ENCODE results near the gene NBAS. TPM values are rescaled to one million over a fixed set of nuclear protein-coding genes. Genes with fewer than 3 reads are reported as not detected.

The NBAS gene
- total RNA-seq, 1 experiment from 2014 or later = 44.2 TPM

DNA sequence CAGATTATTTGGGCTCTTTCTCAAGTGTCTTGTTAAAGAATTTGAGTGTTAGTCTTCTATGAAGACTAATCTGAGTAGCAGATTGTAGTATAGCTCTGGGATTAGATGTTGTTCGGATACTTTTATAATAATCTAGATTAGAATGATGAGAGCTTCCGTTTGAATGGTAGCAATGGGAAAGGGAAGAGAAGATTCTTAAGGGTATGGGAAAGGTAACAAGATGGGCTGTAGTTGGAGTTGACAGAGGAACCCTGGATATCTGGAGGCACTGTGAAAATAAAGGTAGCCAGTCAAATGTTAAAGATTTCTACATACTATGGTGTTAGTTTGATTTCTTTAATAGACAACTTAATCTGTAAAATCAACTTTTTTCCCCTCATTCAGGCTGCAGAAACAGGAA lies 35.2 kb upstream of the NBAS start:
- H3K36me3 ChIP-seq = peaks cover 66% of the 10 kb centered on the region
- H3K27ac ChIP-seq = no peak overlapping the region
- no peaks in the 10 kb centered on the region for H3K27me3 ChIP-seq
- DNase-seq = no peak
- H3K4me1 ChIP-seq = no peaks in the 10 kb centered on the region; the same call in 1 of the 2 replicates
- H3K4me3 ChIP-seq = no peak overlapping the region
- H3K9me3 ChIP-seq (replicated peaks) = no peaks in the 10 kb centered on the region

DNA sequence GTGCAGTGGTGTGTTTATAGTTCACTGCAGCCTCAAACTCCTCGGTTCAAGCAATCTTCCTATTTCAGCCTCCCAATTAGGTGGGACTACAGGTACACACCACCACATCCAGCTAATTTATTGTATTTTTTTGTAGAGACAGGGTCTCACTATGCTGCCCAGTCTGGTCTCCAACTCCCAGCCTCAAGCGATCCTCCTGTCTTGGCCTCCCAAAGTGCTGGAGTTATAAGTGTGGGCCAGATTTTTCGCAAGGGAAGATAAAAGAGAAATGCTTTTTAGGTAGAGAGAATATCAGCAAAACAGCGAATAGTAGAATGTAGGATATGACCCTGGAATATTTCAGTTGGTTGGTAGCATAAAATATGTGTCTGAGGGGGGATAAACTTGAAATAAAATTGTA lies 34.8 kb upstream of the NBAS start:
- no peak overlapping the region for H3K4me3 ChIP-seq
- H3K27ac ChIP-seq = no peak overlapping the region
- no peak for DNase-seq
- no peaks in the 10 kb centered on the region for H3K9me3 ChIP-seq (replicated peaks)
- H3K4me1 ChIP-seq = no peaks in the 10 kb centered on the region; the same call in 1 of the 2 replicates
- H3K36me3 ChIP-seq = peaks cover 62% of the 10 kb centered on the region
- no peaks in the 10 kb centered on the region for H3K27me3 ChIP-seq

DNA sequence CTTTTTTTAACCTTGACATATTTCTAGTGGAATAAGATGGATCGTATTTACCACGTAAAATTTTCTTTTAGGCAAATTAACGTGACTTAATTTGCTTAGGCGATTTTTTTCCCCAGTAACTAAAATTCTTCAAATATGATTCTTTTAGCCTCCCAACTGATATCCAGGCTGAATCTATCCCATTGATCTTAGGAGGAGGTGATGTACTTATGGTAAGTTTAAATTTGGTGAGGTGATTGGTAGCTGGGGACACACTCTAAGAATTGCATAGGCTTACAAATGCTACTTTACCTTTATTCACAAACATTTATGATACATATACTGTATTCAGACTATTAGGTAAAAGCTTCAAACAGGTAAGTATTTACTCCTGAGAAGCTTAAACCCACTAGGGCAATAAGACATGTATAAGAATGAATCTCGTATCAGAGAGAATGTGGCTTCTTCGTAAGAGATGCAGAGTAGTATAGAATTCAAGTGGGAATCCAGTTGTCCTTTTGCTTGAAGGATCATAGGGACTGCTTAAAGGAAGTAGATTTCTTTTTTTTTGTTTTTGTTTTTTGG lies 34.3 kb upstream of the NBAS start:
- H3K36me3 ChIP-seq = peaks cover 59% of the 10 kb centered on the region
- H3K4me3 ChIP-seq = no peak overlapping the region
- no peak for DNase-seq
- no peaks in the 10 kb centered on the region; the same call in 1 of the 2 replicates for H3K4me1 ChIP-seq
- no peak overlapping the region for H3K27ac ChIP-seq
- H3K9me3 ChIP-seq (replicated peaks) = no peaks in the 10 kb centered on the region
- H3K27me3 ChIP-seq = no peaks in the 10 kb centered on the region

DNA sequence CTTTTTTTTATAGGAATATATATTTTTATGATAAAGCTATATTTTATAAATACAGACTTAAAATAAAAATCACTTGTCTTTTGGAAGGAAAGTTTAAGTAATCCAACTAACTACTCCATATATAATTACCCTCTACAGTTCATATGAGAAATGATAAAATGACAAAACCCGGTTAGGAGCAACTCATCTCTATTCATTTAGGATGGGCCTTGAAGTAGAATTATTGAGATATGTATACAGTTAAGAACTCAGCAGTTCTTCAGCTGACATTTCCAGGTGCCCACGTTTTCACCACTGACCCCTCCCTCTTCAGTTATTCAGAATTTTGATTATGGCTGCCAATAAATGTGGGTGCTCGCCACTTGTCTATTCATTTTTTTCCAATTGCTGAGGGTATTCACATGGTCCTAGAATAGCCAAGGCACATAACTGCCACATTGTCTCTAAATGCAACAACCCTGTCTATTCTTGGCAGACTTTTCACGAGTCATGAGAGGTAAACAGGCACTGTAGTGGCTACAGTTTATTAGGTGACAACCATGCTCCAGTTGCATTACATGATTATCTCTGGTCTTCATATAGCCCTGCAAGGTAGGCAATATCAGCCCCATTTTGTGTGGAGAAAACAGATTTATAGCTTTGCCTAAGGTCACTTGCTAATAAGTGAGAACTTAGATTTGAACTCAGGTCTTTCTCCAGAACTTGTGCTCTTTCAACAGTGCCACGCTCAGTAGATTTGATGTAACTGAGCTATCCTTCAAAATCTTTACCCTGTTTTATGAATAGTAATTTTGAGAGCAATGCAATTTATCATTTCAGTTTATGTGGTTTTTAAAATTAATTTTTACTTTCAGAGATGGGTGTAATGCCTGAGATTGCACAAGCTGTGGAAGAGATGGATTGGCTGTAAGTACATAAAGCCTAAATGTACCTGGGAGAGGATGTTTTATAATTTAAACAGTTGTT lies 33.4 kb upstream of the NBAS start:
- no peak for DNase-seq
- H3K4me3 ChIP-seq = no peak overlapping the region
- peaks cover 51% of the 10 kb centered on the region for H3K36me3 ChIP-seq

DNA sequence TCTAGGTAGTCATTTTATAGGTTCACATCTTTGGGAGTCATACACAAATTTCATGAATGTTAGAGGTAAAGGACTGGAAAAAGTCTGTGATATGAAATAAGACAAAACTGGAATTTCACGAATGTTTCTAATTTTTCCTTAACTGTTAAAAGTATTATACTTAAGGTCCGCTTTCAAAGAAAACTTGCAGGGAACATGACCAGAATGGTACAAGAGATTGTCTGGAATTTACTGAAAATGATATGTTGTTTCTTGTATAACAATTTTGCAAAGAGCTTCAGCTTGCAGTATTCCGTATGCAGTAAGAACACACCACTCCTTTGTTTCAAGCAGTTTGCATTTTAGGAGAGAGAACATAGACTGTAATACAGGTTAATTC lies 32.2 kb upstream of the NBAS start:
- no peak overlapping the region for H3K4me3 ChIP-seq
- no peak for DNase-seq
- H3K9me3 ChIP-seq (replicated peaks) = no peaks in the 10 kb centered on the region
- H3K27ac ChIP-seq = no peak overlapping the region
- peaks cover 39% of the 10 kb centered on the region for H3K36me3 ChIP-seq
- no peaks in the 10 kb centered on the region for H3K27me3 ChIP-seq
- H3K4me1 ChIP-seq = no peaks in the 10 kb centered on the region; the same call in 1 of the 2 replicates

More for the DNA sequence above, 33.4 kb upstream of the NBAS start:
- H3K27ac ChIP-seq = no peak overlapping the region
- H3K4me1 ChIP-seq = no peaks in the 10 kb centered on the region; the same call in 1 of the 2 replicates
- no peaks in the 10 kb centered on the region for H3K27me3 ChIP-seq
- H3K9me3 ChIP-seq (replicated peaks) = no peaks in the 10 kb centered on the region

DNA sequence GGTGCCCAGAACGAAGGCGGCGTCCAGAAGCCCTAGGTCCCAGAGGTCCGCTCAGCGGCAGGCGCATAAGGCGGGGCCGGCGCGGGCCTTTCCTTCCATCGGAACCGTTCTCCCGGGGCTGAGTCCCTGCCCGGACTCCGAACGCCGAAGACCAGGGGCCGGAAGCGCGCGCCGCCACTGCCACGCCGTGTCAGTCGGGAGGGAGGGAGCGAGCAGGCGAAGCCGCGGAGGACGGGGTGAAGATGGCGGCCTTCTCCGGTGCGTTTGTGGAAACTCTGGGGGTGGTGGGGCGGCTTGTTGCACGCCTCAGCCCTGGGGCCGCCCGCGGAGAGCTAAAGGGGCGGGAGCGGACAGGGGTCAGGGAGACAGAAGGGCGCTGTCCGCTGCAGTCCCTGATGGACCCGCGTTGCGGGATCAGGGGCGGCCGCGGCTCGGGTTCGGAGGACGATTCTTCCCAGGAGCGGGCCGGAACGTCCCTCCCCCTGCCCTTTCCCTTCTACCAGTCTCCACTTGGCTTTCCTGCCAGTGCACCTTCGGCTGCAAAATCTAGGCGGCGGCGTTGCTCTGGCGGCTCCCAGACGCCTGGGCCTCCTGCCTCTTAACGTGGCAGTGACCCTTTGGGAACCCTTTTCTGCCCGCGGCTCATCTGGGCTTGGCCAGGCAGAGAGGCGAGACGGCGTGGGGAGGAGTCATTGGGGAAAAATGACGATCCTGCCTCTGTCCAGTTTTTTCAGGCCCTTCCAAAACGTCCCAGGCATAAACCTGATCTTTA lies 30.7 kb upstream of the NBAS start, which contains the start of gene DDX1:
DDX1 (plus strand) TSS at position 177 of the 772 bp plus-strand sequence; CDS start at position 243, 66 bp downstream.
- Histone ChIP-seq H3K27me3 (no peaks in the 10 kb centered on the region), H3K27ac (peak within 1 kb of the TSS; percentile 87), H3K9me3 (replicated peaks) (no peaks in the 10 kb centered on the region), H3K36me3 (peaks cover 26% of the 10 kb centered on the region), H3K4me1 (no peaks in the 10 kb centered on the region; the same call in 1 of the 2 replicates), H3K4me3 (peak within 1 kb of the TSS; percentile 95)
- DNase-seq = peak; percentile 87 to 91

DNA sequence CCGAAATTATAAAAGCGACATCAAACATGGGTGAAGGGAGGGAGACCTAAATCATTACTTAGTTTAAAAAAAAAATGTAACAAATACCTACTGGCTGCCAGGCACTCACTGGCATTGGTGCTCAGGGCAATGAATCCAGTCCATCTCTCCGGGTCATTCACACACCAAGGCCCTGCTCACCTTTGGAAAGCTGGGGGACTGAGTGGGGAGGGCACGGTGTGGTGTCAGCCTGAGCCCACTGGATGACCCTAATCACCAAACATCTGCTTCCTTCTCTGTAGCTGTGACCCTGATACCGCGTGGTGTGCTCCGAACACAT lies 30.2 kb upstream of the NBAS start:
- Histone ChIP-seq H3K27ac (peak overlapping the region; percentile 87), H3K4me1 (no peaks in the 10 kb centered on the region; the same call in 1 of the 2 replicates)
- DNase-seq = no peak

DNA sequence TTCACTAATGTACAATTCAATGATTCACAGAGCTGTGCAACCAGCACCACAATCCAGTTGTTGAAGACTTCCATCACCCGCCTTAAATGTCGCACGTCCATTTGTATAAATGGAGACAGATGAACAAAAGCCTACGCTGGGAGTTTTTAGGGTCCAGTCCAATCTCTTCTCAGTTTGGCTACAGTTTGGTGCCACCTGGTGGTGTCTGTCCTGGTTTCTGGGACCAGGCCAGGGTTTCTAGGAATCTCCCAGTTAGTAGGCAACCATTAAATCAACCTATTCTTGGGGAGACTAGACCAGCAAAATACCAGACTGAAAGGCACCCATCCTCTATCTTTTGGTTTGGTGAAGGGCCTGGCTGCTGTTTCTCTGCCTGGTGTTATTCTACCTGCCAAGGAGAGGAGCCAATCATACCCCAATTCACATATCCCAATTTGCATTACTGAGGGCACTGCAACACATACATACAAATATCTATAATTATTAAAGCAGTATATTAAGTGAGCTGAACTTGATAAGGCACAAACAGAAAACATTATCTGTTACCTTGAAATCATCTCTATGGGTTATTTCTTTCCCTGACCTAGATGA lies 27.3 kb upstream of the NBAS start:
- peak; percentile 68 to 88 for DNase-seq
- H3K4me1 ChIP-seq = no peaks in the 10 kb centered on the region; the same call in 1 of the 2 replicates
- no peak overlapping the region for H3K4me3 ChIP-seq
- H3K27me3 ChIP-seq = no peaks in the 10 kb centered on the region
- H3K9me3 ChIP-seq (replicated peaks) = peaks cover 7% of the 10 kb centered on the region; the same call in 1 of the 2 replicates
- H3K27ac ChIP-seq = no peak overlapping the region
- no peaks in the 10 kb centered on the region for H3K36me3 ChIP-seq

More for the DNA sequence above, 30.2 kb upstream of the NBAS start:
- H3K36me3 ChIP-seq = peaks cover 21% of the 10 kb centered on the region
- peak overlapping the region; percentile 95 for H3K4me3 ChIP-seq
- H3K27me3 ChIP-seq = no peaks in the 10 kb centered on the region
- no peaks in the 10 kb centered on the region for H3K9me3 ChIP-seq (replicated peaks)

DNA sequence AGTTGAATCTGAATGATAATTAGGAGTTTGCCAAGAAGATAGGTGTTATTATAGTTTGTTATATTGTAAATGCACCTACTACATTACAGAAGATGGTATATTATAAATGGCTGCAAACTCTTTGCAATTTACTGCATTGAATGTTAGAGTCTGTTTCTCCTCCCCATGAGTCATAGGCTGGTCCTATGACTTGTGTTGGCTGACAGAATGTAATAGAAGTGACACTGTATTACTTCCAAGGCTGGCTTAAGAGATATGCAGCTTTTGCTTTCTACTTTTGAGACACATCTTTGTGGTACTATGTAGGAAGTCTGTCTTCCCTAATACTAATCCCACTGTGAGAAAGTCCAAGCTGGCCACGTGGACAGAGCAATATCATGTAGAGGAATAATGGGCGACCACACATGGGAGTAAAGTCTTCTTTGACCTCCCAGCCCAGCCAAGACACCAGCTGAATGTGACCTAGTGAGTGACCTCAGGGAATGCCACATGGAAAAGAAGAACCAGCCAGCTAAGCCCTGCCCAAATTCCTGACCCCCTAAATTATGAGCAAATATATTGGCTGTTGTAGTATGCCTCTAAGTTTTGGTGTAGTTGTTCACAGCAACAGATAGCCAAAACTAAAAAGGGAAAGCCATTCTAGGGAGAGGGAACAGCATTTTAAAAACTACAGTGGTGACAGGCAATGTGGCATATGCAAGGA lies 23.8 kb upstream of the NBAS start:
- H3K4me1 ChIP-seq = no peaks in the 10 kb centered on the region
- DNase-seq = no peak
- H3K36me3 ChIP-seq = no peaks in the 10 kb centered on the region
- H3K27me3 ChIP-seq = no peaks in the 10 kb centered on the region
- peaks cover 7% of the 10 kb centered on the region; the same call in 1 of the 2 replicates for H3K9me3 ChIP-seq (replicated peaks)
- H3K4me3 ChIP-seq = no peak overlapping the region
- H3K27ac ChIP-seq = no peak overlapping the region

DNA sequence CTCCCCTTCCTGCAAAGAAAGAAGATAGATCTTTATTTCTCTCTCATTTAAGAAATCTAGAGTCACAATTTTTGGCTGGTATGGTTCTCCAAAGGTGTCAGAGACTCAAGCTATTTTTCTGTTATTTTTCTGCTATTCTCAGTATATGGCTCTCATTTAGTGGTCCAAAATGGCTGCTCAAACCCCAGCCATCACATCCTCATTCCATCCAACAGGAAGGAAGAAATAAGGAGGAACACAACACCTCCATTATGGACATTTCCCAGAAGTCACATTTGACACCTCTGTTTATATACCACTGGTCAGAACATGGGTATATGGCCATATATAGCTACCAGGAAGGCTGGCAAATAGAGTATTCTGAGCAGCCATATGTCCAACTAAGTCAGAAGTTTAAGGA lies 23.2 kb upstream of the NBAS start:
- Histone ChIP-seq H3K4me1 (no peaks in the 10 kb centered on the region), H3K27ac (no peak overlapping the region), H3K27me3 (no peaks in the 10 kb centered on the region), H3K36me3 (no peaks in the 10 kb centered on the region), H3K9me3 (replicated peaks) (peaks cover 7% of the 10 kb centered on the region; the same call in 1 of the 2 replicates), H3K4me3 (no peak overlapping the region)
- DNase-seq = no peak

DNA sequence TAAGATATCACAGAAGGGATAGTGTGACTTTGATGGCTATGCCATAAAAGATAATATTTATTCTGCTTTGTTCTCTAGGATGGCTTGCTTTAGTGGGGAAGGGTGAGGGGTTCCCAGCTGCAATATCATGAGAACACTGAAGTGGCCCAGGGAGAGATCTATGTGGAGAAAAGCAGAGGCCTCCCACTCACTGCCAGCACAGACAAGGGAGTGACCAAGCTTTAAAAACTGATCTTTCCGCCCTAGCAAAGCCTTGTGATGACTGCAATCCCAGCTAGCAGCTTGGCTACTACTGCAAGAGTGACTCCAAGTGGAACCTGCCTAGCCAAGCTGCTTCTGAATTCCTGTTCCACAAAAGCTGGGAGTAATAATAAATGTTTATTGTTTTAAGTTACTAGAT lies 22.7 kb upstream of the NBAS start:
- no peak overlapping the region for H3K4me3 ChIP-seq
- no peaks in the 10 kb centered on the region for H3K36me3 ChIP-seq
- no peak overlapping the region for H3K27ac ChIP-seq
- no peaks in the 10 kb centered on the region for H3K4me1 ChIP-seq
- peaks cover 7% of the 10 kb centered on the region; the same call in 1 of the 2 replicates for H3K9me3 ChIP-seq (replicated peaks)
- DNase-seq = no peak
- H3K27me3 ChIP-seq = no peaks in the 10 kb centered on the region

DNA sequence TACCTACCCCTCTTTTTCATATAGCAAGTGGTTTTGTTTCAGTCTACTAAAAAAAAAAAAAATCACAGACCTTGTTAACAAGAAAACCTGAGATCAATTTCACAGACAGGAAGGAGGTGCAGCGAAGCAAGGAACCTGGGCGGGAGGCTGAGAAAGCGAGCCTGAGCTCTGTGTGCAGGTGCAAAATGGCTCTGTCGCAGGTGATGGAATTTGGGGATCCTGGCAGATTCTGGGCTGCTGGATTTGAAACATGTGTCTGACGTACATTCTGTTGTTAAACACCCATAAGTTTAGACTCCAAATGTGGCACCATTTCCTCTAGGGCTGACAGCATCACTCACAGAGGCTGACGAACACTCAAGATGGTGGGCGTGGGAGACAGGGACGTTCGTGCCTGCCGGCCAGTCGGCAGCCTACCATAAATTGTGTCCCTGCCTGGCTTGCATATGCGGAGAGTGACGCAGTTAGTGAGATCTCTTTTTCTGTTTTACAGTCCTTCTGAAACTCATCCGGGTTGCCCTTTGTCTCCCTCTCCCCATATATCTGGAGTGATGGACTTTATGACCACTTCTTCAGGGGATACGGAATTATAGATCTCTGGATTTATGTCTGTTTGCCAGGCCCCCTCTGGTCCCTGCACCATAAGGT lies 21.7 kb upstream of the NBAS start:
- no peak overlapping the region for H3K4me3 ChIP-seq
- no peak overlapping the region for H3K27ac ChIP-seq

DNA sequence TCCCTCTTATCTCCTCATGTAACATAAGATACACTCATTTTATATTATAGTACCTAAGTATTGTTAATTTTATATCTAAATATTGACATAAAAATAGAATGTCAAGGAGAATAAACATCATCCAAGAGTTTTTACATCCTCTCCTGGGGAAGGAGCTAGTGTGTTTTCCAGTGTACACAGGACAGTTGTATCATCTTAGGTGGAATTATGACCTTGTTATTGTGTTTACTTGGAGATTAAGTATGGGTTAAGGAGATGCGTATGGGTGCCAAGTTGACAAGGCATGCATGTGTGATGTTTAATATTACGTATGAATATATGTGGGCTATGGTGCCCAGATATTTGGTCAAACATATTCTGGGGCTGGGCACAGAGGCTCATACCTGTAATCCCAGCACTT lies 19.3 kb upstream of the NBAS start:
- peaks cover 5% of the 10 kb centered on the region; the same call in 1 of the 2 replicates for H3K9me3 ChIP-seq (replicated peaks)
- no peak for DNase-seq
- H3K36me3 ChIP-seq = no peaks in the 10 kb centered on the region
- no peak overlapping the region for H3K27ac ChIP-seq
- H3K4me1 ChIP-seq = no peaks in the 10 kb centered on the region
- no peaks in the 10 kb centered on the region for H3K27me3 ChIP-seq
- no peak overlapping the region for H3K4me3 ChIP-seq

More for the DNA sequence above, 21.7 kb upstream of the NBAS start:
- Histone ChIP-seq H3K36me3 (no peaks in the 10 kb centered on the region), H3K4me1 (no peaks in the 10 kb centered on the region), H3K9me3 (replicated peaks) (peaks cover 7% of the 10 kb centered on the region; the same call in 1 of the 2 replicates), H3K27me3 (no peaks in the 10 kb centered on the region)
- DNase-seq = no peak
